ENCODE results near the gene NR4A3.

NR4A3 gene

DNA sequence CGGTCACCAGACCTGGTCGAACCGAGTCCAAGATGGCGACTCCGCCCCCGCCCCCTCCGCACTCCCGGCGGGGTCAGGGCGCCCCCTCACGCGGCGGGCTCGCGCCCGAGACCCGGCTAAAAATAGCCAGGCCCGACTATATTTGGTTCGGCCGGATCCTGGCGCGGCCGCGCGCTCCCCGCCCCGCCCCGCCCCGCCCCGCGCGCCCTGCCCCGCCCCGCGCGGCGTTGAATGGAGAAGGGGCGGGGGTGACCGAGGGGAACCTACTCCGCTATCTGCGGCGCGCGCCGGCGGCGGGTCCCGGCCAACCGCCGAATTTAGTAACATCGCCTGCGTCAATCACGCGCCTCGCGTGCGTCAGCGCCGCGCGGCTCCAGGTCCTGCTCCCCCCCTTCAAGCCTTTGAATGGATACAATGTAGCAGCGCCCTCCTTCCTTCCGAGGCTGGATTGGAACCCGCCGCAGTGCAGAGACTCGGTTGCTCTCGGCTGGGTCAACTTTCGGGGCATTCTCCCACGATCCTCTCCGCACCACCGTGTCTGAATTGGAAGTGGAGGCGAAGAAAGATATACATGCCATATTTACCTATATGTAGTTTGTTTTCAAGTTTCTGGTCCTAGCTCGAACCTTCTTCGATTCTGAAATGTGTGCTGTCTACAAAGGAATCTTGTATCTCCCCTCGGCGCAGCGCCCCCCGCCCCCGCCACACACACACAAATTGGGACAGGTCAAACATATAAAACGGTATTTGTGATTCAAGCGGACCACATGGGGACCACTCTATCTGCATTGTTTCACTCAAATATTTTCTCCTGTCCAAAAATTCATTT is 1.6 kb upstream of the NR4A3 start:
- TF ChIP-seq, protein P1, sequence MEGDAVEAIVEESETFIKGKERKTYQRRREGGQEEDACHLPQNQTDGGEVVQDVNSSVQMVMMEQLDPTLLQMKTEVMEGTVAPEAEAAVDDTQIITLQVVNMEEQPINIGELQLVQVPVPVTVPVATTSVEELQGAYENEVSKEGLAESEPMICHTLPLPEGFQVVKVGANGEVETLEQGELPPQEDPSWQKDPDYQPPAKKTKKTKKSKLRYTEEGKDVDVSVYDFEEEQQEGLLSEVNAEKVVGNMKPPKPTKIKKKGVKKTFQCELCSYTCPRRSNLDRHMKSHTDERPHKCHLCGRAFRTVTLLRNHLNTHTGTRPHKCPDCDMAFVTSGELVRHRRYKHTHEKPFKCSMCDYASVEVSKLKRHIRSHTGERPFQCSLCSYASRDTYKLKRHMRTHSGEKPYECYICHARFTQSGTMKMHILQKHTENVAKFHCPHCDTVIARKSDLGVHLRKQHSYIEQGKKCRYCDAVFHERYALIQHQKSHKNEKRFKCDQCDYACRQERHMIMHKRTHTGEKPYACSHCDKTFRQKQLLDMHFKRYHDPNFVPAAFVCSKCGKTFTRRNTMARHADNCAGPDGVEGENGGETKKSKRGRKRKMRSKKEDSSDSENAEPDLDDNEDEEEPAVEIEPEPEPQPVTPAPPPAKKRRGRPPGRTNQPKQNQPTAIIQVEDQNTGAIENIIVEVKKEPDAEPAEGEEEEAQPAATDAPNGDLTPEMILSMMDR (IDR thresholded peaks at IDR 0.05; ENCODE audit: borderline replicate concordance, insufficient read depth, low read depth, low read length): 0 out of 2 replicates have a peak, but pooled peaks have one; percentile 15
- H3K4me3 ChIP-seq (ENCODE audit: low read depth, low read length): peak overlapping the region; percentile 76

DNA sequence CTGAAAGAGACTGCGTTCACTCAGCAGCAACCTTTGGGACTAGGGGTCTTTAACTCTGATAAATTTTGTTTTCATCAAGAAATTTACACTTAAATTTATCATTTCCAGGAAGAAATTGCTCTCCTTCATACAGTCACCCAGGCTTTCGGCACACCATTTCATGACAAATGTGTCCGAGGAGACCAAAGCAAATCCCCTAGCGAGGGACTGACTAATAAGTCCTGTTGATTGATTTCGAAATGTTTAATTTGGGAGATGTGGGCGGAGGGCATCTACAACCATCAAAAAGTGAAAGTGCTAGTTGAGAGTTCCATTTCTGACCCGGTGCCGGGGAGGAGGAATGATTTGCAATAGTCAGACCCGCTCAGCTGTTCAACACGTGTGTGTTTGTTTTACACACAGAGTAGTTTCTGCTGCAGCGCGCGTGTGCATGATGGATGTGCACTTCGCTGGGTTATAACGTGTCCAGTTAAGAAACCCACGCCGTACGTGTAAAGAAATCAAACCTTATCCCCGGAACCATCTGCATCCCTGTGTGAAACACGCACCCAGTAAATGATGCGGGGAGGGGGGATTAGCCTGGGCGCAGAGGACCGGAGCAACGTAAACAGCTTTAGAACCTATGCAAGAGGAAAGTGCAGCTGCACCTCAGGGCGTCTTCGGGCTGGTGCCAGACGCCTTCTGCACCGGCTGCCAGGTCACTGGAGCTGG is 845 bp upstream of the NR4A3 start:
- peak overlapping the region; percentile 76 for H3K4me3 ChIP-seq (ENCODE audit: low read depth, low read length)
- TF ChIP-seq, protein P1 (IDR thresholded peaks at IDR 0.05; ENCODE audit: borderline replicate concordance, insufficient read depth, low read depth, low read length): no peak

DNA sequence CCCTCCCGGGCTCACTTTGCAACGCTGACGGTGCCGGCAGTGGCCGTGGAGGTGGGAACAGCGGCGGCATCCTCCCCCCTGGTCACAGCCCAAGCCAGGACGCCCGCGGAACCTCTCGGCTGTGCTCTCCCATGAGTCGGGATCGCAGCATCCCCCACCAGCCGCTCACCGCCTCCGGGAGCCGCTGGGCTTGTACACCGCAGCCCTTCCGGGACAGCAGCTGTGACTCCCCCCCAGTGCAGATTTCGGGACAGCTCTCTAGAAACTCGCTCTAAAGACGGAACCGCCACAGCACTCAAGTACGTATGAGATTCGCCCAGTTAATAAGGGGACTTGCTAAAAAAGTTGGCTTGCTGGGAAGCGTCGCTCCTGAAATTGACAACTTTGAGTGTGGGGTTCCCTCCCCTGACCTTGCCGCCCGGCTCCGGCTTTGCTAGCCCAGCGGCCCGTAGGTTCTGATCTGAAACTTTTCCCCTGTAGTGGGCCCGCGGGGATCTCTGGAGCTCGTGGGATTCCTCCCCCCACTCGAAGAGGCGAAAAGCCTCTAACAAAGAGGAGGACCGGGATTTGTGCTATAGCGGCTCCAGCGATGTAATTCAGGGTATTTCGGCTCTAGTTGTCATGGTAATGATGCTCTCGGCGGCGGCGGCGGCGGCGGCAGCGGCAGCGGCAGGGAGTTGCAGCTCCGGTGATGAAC is 572 bp downstream of the NR4A3 start:
- H3K4me3 ChIP-seq (ENCODE audit: low read depth, low read length): peak overlapping the region; percentile 76

DNA sequence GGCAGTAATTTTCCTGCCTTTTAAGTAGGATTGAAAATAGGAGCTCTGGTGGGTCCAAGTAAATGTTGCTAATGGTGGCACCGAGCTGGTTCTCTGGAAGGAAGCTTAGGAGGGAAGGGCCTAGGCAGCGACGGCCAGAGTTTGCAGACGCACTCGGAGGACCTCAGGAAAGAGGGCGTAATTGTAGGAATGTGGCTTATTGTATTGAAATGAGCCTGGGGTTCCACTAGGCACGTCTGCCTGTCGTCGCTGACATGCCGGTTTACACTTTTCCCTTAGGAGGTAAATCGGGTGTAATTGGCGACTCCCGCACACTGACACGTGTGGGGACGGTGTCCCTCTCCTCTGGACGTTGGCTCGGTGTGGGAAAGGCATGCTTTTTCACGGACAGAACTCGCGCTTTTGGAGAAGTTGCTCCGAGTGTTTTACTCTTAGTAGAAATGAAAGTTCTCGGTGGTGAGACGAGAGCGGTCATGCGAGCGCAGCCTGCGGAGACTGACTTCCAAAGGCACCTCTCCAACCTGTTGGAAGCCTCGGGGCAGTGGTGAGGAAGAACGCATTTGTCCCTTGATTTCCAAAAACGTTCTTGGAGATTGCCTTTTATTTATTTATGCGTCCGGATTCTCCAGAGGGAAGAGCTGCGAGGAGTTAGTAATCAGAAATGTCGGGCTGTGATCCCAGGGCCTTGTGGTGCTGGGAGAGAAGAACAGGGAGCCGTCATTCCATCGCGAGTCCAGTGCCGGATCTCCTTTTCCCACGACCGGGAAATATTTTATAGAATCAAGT is 1.3 kb downstream of the NR4A3 start:
- TF ChIP-seq, protein P1 (IDR thresholded peaks at IDR 0.05; ENCODE audit: borderline replicate concordance, insufficient read depth, low read depth, low read length): no peak
- peak overlapping the region; percentile 76 for H3K4me3 ChIP-seq (ENCODE audit: low read depth, low read length)

More for the DNA sequence above, 572 bp downstream of the NR4A3 start:
- TF ChIP-seq, protein P1 (IDR thresholded peaks at IDR 0.05; ENCODE audit: borderline replicate concordance, insufficient read depth, low read depth, low read length): no peak

DNA sequence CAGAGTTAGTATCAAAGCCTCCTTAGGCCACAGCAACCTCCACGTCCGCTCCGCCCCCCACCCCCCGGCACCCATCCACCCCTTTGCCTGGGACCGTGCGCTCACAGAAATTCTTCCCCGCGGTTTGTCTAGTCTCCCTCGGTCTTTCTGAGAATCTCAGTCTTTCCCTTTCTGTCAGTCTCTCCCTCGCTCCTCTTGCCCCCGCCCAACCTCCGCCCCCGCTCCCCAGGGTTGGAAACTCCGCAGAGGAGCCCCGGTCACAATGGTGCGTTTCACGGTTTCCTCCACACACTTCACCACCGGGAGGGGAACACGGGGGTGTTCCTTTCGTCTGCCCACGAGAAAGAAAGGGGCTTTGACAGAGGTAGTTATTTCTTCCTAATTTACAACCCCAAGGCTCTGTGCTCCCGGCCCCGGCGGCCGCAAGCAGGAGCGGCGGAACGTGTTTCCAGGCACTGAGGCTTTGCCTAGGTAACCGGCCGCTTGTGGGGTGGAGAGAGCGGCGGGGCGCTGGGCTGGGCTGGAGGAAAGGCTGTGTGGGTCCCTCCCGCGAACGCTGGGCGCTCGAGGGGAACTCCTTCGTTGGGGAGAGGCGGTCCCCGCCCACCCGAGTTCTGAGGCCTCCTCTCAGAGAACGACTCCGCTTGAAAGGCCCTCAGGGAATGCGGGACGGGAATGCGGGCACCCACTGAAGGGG is 2.1 kb downstream of the NR4A3 start:
- peak overlapping the region; percentile 76 for H3K4me3 ChIP-seq (ENCODE audit: low read depth, low read length)
- TF ChIP-seq, protein P1 (IDR thresholded peaks at IDR 0.05; ENCODE audit: borderline replicate concordance, insufficient read depth, low read depth, low read length): no peak

All from GM12875 (cell line).